ENCODE data around the gene RREB1. TPM values are rescaled to one million over a fixed set of nuclear protein-coding genes. Genes with fewer than 3 reads are reported as not detected.
A peak's percentile ranks its signal among the peaks of the same experiment; 100 is the strongest.

Gene RREB1
- total and polyA plus RNA-seq, 2 experiments from 2014 or later, result 8.5 to 25.5 TPM

DNA sequence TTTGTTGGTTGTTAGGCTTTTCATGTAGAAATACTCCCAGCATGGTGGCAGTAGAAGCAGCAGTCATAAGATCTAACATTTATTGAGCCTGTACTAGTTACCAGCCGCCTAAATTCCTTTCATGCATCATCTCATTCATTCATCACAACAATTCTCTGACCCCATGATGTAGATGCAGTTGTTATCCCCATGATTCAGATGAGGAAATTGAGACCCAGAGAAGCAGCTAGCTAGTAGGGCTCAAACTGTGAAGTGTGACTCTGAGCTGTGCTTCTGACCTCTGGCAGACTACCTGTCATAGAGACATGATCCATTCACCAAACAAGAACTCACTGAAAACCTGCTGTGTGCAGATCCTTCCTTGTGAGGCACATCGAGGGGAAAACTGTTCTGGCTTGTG is 16.9 kb downstream of the RREB1 start:
- peaks cover 20% of the 10 kb centered on the region for H3K36me3 Mint-ChIP-seq (ENCODE audit: low read depth)
- Histone ChIP-seq H3K27me3 (ENCODE audit: insufficient read depth) (no peaks in the 10 kb centered on the region), H3K36me3 (ENCODE audit: insufficient read depth) (no peaks in the 10 kb centered on the region), H3K4me1 (ENCODE audit: insufficient read depth) (peaks cover 14% of the 10 kb centered on the region), H3K4me2 (0 out of 2 replicates have a peak overlapping the region, but pooled peaks have one; percentile 51), H3K4me3 (no peak overlapping the region), H2AFZ (no peak overlapping the region), H3K79me2 (replicated peaks; ENCODE audit: insufficient read depth) (peaks cover 100% of the 10 kb centered on the region), H3F3A (replicated peaks; ENCODE audit: low read depth) (no peaks in the 10 kb centered on the region), H4K20me1 (replicated peaks; ENCODE audit: insufficient read depth) (peaks cover 7% of the 10 kb centered on the region; the same call in 1 of the 2 replicates), H3K9me2 (ENCODE audit: insufficient read depth) (no peaks in the 10 kb centered on the region), H3K27ac (ENCODE audit: low read depth) (no peak overlapping the region)
- ATAC-seq, result peak; percentile 37
- no peak overlapping the region for H3K4me3 Mint-ChIP-seq
- peaks cover 2% of the 10 kb centered on the region for H3K27me3 Mint-ChIP-seq (ENCODE audit: insufficient read depth, low read depth, poor library complexity)
- TF ChIP-seq ZNF114 (CRISPR knock-in tag; IDR thresholded peaks at IDR 0.05) (no peak), ZNF331 (CRISPR knock-in tag; IDR thresholded peaks at IDR 0.05; ENCODE audit: low read depth) (no peak), STAT1 (IDR thresholded peaks at IDR 0.05; ENCODE audit: unreplicated experiment) (no peak), EZH2phosphoT487 (IDR thresholded peaks at IDR 0.05; ENCODE audit: unreplicated experiment) (no peak), JUNB (IDR thresholded peaks at IDR 0.05; ENCODE audit: unreplicated experiment) (no peak), EZH2 (IDR thresholded peaks at IDR 0.05; ENCODE audit: low read depth, unreplicated experiment) (no peak), POLR2AphosphoS5 (IDR thresholded peaks at IDR 0.05; ENCODE audit: low read depth) (no peak), CREB1 (CRISPR knock-in tag; IDR thresholded peaks at IDR 0.05; ENCODE audit: low read depth) (no peak), NANOG (IDR thresholded peaks at IDR 0.05; ENCODE audit: borderline replicate concordance) (no peak)
- TF ChIP-seq, protein P1, sequence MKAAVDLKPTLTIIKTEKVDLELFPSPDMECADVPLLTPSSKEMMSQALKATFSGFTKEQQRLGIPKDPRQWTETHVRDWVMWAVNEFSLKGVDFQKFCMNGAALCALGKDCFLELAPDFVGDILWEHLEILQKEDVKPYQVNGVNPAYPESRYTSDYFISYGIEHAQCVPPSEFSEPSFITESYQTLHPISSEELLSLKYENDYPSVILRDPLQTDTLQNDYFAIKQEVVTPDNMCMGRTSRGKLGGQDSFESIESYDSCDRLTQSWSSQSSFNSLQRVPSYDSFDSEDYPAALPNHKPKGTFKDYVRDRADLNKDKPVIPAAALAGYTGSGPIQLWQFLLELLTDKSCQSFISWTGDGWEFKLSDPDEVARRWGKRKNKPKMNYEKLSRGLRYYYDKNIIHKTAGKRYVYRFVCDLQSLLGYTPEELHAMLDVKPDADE (IDR thresholded peaks at IDR 0.05), result no peak
- TF ChIP-seq, protein P2, sequence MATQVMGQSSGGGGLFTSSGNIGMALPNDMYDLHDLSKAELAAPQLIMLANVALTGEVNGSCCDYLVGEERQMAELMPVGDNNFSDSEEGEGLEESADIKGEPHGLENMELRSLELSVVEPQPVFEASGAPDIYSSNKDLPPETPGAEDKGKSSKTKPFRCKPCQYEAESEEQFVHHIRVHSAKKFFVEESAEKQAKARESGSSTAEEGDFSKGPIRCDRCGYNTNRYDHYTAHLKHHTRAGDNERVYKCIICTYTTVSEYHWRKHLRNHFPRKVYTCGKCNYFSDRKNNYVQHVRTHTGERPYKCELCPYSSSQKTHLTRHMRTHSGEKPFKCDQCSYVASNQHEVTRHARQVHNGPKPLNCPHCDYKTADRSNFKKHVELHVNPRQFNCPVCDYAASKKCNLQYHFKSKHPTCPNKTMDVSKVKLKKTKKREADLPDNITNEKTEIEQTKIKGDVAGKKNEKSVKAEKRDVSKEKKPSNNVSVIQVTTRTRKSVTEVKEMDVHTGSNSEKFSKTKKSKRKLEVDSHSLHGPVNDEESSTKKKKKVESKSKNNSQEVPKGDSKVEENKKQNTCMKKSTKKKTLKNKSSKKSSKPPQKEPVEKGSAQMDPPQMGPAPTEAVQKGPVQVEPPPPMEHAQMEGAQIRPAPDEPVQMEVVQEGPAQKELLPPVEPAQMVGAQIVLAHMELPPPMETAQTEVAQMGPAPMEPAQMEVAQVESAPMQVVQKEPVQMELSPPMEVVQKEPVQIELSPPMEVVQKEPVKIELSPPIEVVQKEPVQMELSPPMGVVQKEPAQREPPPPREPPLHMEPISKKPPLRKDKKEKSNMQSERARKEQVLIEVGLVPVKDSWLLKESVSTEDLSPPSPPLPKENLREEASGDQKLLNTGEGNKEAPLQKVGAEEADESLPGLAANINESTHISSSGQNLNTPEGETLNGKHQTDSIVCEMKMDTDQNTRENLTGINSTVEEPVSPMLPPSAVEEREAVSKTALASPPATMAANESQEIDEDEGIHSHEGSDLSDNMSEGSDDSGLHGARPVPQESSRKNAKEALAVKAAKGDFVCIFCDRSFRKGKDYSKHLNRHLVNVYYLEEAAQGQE (IDR thresholded peaks at IDR 0.05; ENCODE audit: unreplicated experiment), result no peak
- TF ChIP-seq, protein P3, sequence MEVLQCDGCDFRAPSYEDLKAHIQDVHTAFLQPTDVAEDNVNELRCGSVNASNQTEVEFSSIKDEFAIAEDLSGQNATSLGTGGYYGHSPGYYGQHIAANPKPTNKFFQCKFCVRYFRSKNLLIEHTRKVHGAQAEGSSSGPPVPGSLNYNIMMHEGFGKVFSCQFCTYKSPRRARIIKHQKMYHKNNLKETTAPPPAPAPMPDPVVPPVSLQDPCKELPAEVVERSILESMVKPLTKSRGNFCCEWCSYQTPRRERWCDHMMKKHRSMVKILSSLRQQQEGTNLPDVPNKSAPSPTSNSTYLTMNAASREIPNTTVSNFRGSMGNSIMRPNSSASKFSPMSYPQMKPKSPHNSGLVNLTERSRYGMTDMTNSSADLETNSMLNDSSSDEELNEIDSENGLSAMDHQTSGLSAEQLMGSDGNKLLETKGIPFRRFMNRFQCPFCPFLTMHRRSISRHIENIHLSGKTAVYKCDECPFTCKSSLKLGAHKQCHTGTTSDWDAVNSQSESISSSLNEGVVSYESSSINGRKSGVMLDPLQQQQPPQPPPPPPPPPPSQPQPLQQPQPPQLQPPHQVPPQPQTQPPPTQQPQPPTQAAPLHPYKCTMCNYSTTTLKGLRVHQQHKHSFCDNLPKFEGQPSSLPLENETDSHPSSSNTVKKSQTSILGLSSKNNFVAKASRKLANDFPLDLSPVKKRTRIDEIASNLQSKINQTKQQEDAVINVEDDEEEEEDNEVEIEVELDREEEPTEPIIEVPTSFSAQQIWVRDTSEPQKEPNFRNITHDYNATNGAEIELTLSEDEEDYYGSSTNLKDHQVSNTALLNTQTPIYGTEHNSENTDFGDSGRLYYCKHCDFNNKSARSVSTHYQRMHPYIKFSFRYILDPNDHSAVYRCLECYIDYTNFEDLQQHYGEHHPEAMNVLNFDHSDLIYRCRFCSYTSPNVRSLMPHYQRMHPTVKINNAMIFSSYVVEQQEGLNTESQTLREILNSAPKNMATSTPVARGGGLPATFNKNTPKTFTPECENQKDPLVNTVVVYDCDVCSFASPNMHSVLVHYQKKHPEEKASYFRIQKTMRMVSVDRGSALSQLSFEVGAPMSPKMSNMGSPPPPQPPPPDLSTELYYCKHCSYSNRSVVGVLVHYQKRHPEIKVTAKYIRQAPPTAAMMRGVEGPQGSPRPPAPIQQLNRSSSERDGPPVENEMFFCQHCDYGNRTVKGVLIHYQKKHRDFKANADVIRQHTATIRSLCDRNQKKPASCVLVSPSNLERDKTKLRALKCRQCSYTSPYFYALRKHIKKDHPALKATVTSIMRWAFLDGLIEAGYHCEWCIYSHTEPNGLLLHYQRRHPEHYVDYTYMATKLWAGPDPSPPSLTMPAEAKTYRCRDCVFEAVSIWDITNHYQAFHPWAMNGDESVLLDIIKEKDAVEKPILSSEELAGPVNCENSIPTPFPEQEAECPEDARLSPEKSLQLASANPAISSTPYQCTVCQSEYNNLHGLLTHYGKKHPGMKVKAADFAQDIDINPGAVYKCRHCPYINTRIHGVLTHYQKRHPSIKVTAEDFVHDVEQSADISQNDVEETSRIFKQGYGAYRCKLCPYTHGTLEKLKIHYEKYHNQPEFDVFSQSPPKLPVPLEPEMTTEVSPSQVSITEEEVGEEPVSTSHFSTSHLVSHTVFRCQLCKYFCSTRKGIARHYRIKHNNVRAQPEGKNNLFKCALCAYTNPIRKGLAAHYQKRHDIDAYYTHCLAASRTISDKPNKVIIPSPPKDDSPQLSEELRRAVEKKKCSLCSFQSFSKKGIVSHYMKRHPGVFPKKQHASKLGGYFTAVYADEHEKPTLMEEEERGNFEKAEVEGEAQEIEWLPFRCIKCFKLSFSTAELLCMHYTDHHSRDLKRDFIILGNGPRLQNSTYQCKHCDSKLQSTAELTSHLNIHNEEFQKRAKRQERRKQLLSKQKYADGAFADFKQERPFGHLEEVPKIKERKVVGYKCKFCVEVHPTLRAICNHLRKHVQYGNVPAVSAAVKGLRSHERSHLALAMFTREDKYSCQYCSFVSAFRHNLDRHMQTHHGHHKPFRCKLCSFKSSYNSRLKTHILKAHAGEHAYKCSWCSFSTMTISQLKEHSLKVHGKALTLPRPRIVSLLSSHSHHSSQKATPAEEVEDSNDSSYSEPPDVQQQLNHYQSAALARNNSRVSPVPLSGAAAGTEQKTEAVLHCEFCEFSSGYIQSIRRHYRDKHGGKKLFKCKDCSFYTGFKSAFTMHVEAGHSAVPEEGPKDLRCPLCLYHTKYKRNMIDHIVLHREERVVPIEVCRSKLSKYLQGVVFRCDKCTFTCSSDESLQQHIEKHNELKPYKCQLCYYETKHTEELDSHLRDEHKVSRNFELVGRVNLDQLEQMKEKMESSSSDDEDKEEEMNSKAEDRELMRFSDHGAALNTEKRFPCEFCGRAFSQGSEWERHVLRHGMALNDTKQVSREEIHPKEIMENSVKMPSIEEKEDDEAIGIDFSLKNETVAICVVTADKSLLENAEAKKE (CRISPR knock-in tag; IDR thresholded peaks at IDR 0.05), result no peak
- TF ChIP-seq, protein P4, sequence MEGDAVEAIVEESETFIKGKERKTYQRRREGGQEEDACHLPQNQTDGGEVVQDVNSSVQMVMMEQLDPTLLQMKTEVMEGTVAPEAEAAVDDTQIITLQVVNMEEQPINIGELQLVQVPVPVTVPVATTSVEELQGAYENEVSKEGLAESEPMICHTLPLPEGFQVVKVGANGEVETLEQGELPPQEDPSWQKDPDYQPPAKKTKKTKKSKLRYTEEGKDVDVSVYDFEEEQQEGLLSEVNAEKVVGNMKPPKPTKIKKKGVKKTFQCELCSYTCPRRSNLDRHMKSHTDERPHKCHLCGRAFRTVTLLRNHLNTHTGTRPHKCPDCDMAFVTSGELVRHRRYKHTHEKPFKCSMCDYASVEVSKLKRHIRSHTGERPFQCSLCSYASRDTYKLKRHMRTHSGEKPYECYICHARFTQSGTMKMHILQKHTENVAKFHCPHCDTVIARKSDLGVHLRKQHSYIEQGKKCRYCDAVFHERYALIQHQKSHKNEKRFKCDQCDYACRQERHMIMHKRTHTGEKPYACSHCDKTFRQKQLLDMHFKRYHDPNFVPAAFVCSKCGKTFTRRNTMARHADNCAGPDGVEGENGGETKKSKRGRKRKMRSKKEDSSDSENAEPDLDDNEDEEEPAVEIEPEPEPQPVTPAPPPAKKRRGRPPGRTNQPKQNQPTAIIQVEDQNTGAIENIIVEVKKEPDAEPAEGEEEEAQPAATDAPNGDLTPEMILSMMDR (conservative IDR thresholded peaks at IDR 0.05; ENCODE audit: low read depth in 2 of 2), result no peak
- peak overlapping the region; percentile 13; the same call in 1 of the 2 replicates for H3K27ac Mint-ChIP-seq
- no peak for DNase-seq (ENCODE audit: low spot score)
- no peaks in the 10 kb centered on the region; the same call in 2 of the 3 replicates for H3K9me3 Mint-ChIP-seq
- H3K4me1 Mint-ChIP-seq, result peaks cover 35% of the 10 kb centered on the region

Data from GM23338 (cell line).